Measurements from ENCODE around the gene KIRREL1.

DNA sequence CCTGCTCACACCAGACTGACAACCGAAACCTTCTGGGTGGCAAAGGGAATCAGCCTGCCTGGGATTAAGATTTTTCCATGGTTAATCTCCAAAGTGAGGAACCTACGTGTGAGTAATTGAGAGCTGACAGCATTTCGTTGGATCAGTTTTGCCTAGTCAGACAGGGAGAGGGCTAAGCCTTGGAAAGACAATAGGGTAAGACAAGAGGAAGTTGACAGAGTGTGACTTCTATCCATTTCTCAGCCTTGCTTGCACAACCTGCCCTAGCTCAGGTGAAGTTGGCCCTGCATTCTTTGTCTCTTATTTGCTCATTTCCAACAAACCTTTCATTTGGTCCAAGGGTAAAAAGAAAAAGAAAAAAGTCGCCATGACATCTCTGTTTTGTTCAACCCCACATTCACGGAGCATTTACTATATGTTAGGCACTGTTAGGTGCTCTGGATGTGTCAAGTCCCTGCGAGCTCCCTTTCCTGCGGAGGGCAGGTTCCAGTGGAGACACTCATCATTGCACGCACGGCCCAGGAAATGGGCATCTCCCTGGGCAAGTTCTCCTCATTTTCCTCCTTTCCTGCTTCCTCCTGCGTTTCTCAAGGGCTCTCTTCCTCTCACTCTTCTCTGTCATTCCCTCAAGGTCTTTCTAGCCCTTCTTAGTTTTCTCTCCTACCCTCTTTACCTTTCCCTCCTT lies 23.3 kb downstream of the KIRREL1 start:
- TF ChIP-seq, protein P1, sequence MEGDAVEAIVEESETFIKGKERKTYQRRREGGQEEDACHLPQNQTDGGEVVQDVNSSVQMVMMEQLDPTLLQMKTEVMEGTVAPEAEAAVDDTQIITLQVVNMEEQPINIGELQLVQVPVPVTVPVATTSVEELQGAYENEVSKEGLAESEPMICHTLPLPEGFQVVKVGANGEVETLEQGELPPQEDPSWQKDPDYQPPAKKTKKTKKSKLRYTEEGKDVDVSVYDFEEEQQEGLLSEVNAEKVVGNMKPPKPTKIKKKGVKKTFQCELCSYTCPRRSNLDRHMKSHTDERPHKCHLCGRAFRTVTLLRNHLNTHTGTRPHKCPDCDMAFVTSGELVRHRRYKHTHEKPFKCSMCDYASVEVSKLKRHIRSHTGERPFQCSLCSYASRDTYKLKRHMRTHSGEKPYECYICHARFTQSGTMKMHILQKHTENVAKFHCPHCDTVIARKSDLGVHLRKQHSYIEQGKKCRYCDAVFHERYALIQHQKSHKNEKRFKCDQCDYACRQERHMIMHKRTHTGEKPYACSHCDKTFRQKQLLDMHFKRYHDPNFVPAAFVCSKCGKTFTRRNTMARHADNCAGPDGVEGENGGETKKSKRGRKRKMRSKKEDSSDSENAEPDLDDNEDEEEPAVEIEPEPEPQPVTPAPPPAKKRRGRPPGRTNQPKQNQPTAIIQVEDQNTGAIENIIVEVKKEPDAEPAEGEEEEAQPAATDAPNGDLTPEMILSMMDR (conservative IDR thresholded peaks at IDR 0.05) = no peak
- no peak for TF ChIP-seq EZH2 (IDR thresholded peaks at IDR 0.05; ENCODE audit: low read depth)

Data from PC-9 (cell line).